C4-2B (cell line): ENCODE results near the gene DNMT1.
"Not testable (repeated sequence)": the region's sequence is repeated elsewhere in the genome, so short reads cannot be mapped to it uniquely, and the experiment has no call there.

Experiments
- H3K27ac ChIP-seq: fragments of 450-650 bp; 2 replicates; pipeline ENCODE4 v1.5.1; 2017
- ZFX ChIP-seq: fragments of 450-650 bp; IDR thresholded peaks from 2 replicates; pipeline ENCODE4 v1.6.1; 2017
- TF ChIP-seq, protein P1 (sequence below): fragments of 450-650 bp; conservative IDR thresholded peaks from 2 replicates; pipeline ENCODE4 v1.5.1; 2017; ENCODE audit warnings: mild to moderate bottlenecking

The DNMT1 gene

DNA sequence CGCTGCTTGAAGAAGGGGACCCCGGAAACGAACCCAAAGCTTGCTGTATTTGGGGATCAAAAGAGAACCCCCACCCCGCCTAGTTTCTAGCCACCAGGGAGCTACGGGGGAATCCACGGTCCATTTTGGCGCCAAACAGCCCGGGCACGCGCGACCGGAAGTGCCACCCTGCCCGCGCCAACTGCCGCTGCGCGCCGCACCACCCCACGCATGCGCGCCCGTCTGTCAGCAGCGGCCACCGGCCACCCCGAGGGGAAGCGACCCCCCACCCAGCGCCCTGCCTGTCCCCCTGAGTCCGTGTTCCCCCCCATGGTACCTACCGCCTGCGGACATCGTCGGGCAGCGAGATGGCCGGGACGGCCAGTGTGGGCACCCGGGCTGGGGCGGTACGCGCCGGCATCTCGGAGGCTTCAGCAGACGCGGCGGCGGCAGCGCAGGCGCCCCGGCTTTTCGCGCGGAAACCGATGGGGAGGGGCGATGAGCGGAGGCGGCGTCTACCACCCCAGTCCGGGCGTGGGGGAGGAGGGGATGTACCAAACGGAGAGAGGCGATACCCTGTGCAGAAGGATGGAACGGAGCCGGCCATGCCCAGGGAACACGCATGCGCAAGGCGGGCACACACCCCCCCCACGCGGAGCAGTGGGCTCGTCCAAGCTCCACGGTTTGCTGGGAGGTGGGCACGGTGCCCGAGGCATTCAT, at the start of gene DNMT1:
Gene DNMT1, minus strand, starts transcription at position 454 of the 699 bp plus-strand sequence. Its CDS starts 54 bp downstream, at position 400.
- TF ChIP-seq, protein P1, sequence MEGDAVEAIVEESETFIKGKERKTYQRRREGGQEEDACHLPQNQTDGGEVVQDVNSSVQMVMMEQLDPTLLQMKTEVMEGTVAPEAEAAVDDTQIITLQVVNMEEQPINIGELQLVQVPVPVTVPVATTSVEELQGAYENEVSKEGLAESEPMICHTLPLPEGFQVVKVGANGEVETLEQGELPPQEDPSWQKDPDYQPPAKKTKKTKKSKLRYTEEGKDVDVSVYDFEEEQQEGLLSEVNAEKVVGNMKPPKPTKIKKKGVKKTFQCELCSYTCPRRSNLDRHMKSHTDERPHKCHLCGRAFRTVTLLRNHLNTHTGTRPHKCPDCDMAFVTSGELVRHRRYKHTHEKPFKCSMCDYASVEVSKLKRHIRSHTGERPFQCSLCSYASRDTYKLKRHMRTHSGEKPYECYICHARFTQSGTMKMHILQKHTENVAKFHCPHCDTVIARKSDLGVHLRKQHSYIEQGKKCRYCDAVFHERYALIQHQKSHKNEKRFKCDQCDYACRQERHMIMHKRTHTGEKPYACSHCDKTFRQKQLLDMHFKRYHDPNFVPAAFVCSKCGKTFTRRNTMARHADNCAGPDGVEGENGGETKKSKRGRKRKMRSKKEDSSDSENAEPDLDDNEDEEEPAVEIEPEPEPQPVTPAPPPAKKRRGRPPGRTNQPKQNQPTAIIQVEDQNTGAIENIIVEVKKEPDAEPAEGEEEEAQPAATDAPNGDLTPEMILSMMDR, result no peak
- no peak; the same call in 1 of the 2 replicates for TF ChIP-seq ZFX
- H3K27ac ChIP-seq, result peak within 1 kb of the TSS; percentile 87

DNA sequence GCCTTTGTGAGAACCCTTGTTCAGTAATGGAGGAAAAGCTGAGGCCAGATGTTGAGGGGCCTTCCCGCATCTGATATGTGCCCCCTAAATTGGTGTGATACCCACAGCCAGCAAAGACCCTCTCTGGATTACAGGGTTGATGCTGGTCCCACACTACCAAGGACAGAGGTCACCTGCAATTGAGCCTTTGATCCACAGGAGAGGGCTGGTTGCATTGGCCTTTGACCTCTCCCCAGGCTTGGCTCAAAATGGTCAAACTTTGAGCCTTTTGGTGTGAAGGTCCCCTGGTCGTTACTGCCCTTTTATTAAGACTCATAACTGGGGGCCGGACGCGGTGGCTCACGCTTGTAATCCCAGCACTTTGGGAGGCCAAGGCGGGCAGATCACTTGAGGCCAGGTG, 48.9 kb upstream of the DNMT1 start:
- H3K27ac ChIP-seq, result no peak overlapping the region
- no peak for TF ChIP-seq ZFX
- TF ChIP-seq, protein P1, result no peak

DNA sequence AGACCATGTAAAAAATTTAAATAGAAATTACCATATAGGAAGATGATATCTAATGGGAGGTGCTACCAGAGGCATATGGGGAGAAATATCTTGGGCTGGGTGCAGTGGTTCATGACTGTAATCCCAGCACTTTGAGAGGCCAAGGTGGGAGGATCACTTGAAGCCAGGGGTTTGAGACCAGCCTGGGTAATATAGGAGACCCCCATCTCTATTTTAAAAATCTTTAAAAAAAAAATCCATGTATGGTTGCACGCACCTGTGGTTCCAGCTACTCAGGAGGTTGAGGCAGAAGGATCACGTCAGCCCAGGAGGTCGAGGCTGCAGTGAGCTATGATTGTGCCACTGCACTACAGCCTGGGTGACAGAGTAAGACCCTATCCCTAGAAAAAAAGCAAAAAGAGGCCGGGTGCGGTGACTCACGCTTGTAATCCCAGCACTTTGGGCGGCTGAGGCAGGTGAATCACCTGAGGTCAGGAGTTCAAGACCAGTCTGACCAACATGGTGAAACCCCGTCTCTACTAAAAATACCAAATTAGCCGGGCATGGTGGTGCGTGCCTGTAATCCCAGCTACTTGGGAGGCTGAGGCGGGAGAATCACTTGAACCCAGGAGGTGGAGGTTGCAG, 47.2 kb upstream of the DNMT1 start:
- H3K27ac ChIP-seq, result not testable (repeated sequence)

DNA sequence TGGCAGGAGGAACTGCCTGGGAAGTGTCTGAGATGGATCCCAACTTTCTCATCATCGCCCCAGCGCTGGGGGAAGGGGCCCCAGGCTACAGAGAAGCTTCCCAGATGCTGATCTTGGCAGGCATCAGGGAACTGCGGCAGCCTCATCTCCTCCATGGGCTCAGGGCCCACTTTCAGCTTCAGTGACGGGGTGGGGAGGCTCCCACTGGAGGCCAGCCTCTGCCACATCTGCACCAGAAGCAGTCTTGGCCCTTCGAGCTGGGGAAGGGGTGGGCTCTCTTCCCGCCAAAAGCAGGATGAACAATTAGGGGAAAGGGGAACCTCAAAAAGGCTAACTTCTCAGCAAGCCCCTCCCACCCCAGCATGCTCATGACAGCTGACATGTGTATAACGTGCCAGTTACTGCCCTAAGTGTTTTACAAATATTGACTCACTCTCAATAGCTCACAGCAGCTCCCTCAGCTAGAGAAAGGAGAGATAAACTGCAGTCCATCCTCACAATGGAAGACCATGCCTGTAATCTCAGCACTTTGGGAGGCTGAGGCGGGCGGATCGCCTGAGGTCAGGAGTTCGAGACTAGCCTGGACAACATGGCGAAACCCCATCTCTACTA, 43.5 kb upstream of the DNMT1 start:
- H3K27ac ChIP-seq, result no peak overlapping the region
- no peak for TF ChIP-seq ZFX
- TF ChIP-seq, protein P1, result no peak

DNA sequence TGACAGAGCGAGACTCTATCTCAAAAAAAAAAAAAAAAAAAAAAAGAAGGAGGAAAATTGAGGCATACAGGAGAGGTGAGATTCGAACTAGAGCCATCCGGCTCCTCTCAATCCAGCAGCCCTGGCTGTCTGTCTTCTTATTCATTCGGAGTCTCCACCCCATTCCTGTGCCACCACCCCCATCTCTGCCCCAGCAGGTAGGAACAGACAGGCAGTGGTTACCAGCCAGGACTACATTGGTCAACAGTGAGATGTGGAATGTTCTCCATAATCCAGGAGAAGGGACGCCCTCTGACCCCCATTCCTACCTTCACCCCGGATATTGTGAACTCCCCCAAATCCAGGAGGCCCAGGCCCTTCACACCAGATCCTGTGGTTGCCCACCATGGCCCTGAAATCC, 42.9 kb upstream of the DNMT1 start:
- H3K27ac ChIP-seq, result no peak overlapping the region
- no peak for TF ChIP-seq ZFX
- TF ChIP-seq, protein P1, result no peak

DNA sequence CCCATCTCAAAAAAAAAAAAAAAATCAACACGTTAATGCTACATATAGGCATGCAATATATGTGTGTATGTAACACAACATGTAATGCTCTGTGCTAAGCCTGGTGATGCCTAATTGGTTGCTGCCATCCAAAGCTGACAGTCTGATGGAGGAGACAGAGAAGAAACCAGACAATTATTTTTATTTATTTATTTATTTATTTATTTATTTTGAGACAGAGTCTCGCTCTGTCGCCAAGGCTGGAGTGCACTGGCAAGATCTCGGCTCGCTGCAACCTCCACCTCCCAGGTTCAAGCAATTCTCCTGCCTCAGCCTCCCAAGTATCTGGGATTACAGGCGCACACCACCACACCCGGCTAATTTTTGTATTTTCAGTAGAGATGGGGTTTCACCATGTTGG, 40.7 kb upstream of the DNMT1 start:
- not testable (repeated sequence) for H3K27ac ChIP-seq

DNA sequence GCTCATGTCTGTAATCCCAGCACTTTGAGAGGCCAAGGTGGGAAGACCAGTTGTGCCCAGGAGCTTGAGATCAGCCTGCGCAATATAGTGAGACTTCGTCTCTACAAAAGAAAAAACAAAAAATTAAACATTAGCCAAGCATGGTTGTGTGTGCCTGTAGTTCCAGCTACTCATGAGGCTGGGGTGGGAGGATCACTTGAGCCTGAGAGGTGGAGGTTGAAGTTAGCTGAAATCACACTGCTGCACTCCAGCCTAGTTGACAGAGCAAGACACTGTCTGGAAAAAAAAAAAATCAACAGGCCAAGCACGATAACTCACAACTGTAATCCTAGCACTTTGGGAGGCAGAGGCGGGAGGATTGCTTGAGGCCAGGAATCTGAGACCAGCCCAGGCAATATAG, 40.2 kb upstream of the DNMT1 start:
- H3K27ac ChIP-seq, result no peak overlapping the region
- TF ChIP-seq, protein P1, result no peak
- TF ChIP-seq ZFX, result no peak

DNA sequence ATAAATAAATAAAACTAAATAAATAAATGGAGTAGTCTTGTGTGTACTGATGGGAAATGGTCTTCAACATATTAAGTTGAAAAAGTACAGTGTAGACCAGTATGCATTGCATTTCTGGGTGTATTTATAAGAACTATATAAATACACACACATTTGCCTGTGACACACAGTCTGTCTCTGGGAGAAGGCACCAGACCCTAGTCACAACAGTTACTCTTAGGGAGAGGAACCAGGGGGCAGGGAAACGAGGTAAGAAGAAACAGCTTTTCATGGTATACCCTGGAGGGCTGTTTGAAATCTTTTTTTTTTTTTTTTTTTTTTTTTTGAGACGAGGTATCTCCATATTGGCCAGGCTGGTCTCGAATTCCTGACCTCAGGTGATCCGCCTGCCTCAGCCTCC, 39.2 kb upstream of the DNMT1 start:
- no peak overlapping the region for H3K27ac ChIP-seq

More for the DNA sequence above, 39.2 kb upstream of the DNMT1 start:
- TF ChIP-seq, protein P1, result no peak
- no peak for TF ChIP-seq ZFX
